GM19025 (cell line): ENCODE data around the gene TXNDC11.

Experiments
- ATAC-seq: cut with Tn5 transposase; IDR thresholded peaks from one replicate; pipeline ENCODE4 v1.9.1; 2021; ENCODE audit warnings: mild to moderate bottlenecking, low read depth, moderate library complexity; ENCODE audit not compliant: unreplicated experiment

TXNDC11 gene

GRCh38 chr16:11752856-11753255, 10.2 kb upstream of the TXNDC11 start:
- ATAC-seq, result no peak

GRCh38 chr16:11750056-11750455, 7.4 kb upstream of the TXNDC11 start:
- ATAC-seq, result no peak

GRCh38 chr16:11748404-11749254, 6.0 kb upstream of the TXNDC11 start:
- no peak for ATAC-seq

GRCh38 chr16:11747949-11748403, 5.3 kb upstream of the TXNDC11 start:
- ATAC-seq, result no peak

- no peak for ATAC-seq
These were observed 1.4 kb upstream of the TXNDC11 start for GRCh38 chr16:11744075-11744470.

GRCh38 chr16:11743308-11744074, 834 bp upstream of the TXNDC11 start:
- no peak for ATAC-seq

- ATAC-seq, result peak; percentile 17
These were observed 543 bp downstream of the TXNDC11 start for GRCh38 chr16:11742093-11742535.

- no peak for ATAC-seq
These were observed 2.1 kb downstream of the TXNDC11 start for GRCh38 chr16:11740567-11740966.

- ATAC-seq, result no peak
These were observed 3.7 kb downstream of the TXNDC11 start for GRCh38 chr16:11738742-11739544.

GRCh38 chr16:11737713-11738112, 4.9 kb downstream of the TXNDC11 start:
- ATAC-seq, result no peak

- no peak for ATAC-seq
These were observed 5.8 kb downstream of the TXNDC11 start for GRCh38 chr16:11736903-11737302.

GRCh38 chr16:11735787-11736186, 6.9 kb downstream of the TXNDC11 start:
- no peak for ATAC-seq

GRCh38 chr16:11734653-11735043, 8.0 kb downstream of the TXNDC11 start:
- ATAC-seq, result no peak

- no peak for ATAC-seq
These were observed 8.5 kb downstream of the TXNDC11 start for GRCh38 chr16:11734025-11734652.

GRCh38 chr16:11731222-11731621, 11.4 kb downstream of the TXNDC11 start:
- no peak for ATAC-seq

GRCh38 chr16:11729787-11730186, 12.9 kb downstream of the TXNDC11 start:
- ATAC-seq, result no peak

- no peak for ATAC-seq
These were observed 14.7 kb downstream of the TXNDC11 start for GRCh38 chr16:11727796-11728543.

- ATAC-seq, result no peak
These were observed 16.6 kb downstream of the TXNDC11 start for GRCh38 chr16:11726008-11726407.

- no peak for ATAC-seq
These were observed 17.2 kb downstream of the TXNDC11 start for GRCh38 chr16:11725457-11725856.

- no peak for ATAC-seq
These were observed 20.2 kb downstream of the TXNDC11 start for GRCh38 chr16:11722468-11722808.
